Neural cell (in vitro differentiated cells): ENCODE measurements around the gene TMPRSS2. TPM values are rescaled to one million over a fixed set of nuclear protein-coding genes. Genes with fewer than 3 reads are reported as not detected.

Experiments
- H2AFZ ChIP-seq: fragments of 200-600, 300-800 bp; sonication (generic), shearing (Covaris generic); 2 replicates; pipeline ENCODE4 v1.6.0; 2014; ENCODE audit warnings: low read depth, mild to moderate bottlenecking, antibody characterized with exemption, low read length, moderate library complexity
- H3F3A ChIP-seq: fragments of 200-600 bp; shearing (Covaris generic); 2 replicates; pipeline ENCODE4 v1.6.1; 2016; ENCODE audit warnings: mild to moderate bottlenecking, moderate library complexity, mixed read lengths, antibody characterized with exemption, low read length; ENCODE audit not compliant: insufficient read depth, poor library complexity, severe bottlenecking
- H3K27ac ChIP-seq: fragments of 200-600, 300-800 bp; sonication (generic), shearing (Covaris generic); 2 replicates; pipeline ENCODE4 v1.5.1; 2014; ENCODE audit warnings: mild to moderate bottlenecking, low read length, moderate library complexity
- H3K27me3 ChIP-seq: fragments of 300-800, 200-600 bp; sonication (generic), shearing (Covaris generic); 2 replicates; pipeline ENCODE4 v1.6.0; 2014; ENCODE audit warnings: mild to moderate bottlenecking, low read depth, low read length, moderate library complexity; ENCODE audit not compliant: insufficient read depth
- H3K36me3 ChIP-seq: fragments of 300-800, 200-600 bp; sonication (generic), shearing (Covaris generic); 2 replicates; pipeline ENCODE4 v1.5.1; 2014; ENCODE audit warnings: mild to moderate bottlenecking, antibody characterized with exemption, low read length, moderate library complexity; ENCODE audit not compliant: insufficient read depth
- H3K4me2 ChIP-seq: fragments of 300-800, 200-600 bp; sonication (generic), shearing (Covaris generic); 2 replicates; pipeline ENCODE4 v1.6.0; 2014; ENCODE audit warnings: mild to moderate bottlenecking, low read length
- H3K4me3 ChIP-seq: fragments of 300-800, 200-600 bp; sonication (generic), shearing (Covaris generic); 2 replicates; pipeline ENCODE4 v1.5.1; 2014; ENCODE audit warnings: mild to moderate bottlenecking, low read length, moderate library complexity
- H3K79me2 ChIP-seq: fragments of 200-600 bp; shearing (Covaris generic); replicated peaks from 2 replicates; pipeline ENCODE4 v1.6.0; 2014; ENCODE audit warnings: mild to moderate bottlenecking, low read length, moderate library complexity; ENCODE audit not compliant: insufficient read depth
- H3K9ac ChIP-seq: fragments of 300-800, 200-600 bp; sonication (generic), shearing (Covaris generic); 2 replicates; pipeline ENCODE4 v1.6.1; 2016; ENCODE audit warnings: mild to moderate bottlenecking, low read length, mixed read lengths
- H3K9me2 ChIP-seq: fragments of 200-600 bp; shearing (Covaris generic); 2 replicates; pipeline ENCODE4 v1.6.1; 2016; ENCODE audit warnings: mild to moderate bottlenecking, low read length, mixed read lengths; ENCODE audit not compliant: insufficient read depth
- H3K9me3 ChIP-seq: fragments of 200-600, 300-800 bp; sonication (generic), shearing (Covaris generic); 2 replicates; pipeline ENCODE4 v1.6.1; 2016; ENCODE audit warnings: mild to moderate bottlenecking, mixed run types, low read length, moderate library complexity, mixed read lengths
- H4K20me1 ChIP-seq: fragments of 200-600 bp; shearing (Covaris generic); 2 replicates; pipeline ENCODE4 v1.6.1; 2016; ENCODE audit warnings: mild to moderate bottlenecking, mixed run types; ENCODE audit not compliant: insufficient read depth
- CTCF ChIP-seq: fragments of 450-650 bp; IDR thresholded peaks from 2 replicates; pipeline ENCODE4 v1.5.1; 2014; ENCODE audit warnings: antibody characterized with exemption, mild to moderate bottlenecking, moderate library complexity; ENCODE audit not compliant: poor library complexity, severe bottlenecking
- EP300 ChIP-seq: fragments of 450-650 bp; conservative IDR thresholded peaks from 2 replicates; pipeline ENCODE4 v1.6.1; 2014; ENCODE audit warnings: antibody characterized with exemption, mild to moderate bottlenecking, moderate library complexity; ENCODE audit not compliant: poor library complexity, severe bottlenecking
- EZH2 ChIP-seq: fragments of 200-600, 300-800 bp; shearing (Covaris generic), sonication (generic); IDR thresholded peaks from 2 replicates; pipeline ENCODE4 v1.6.1; 2014; ENCODE audit warnings: antibody characterized with exemption, low read length, borderline replicate concordance, mild to moderate bottlenecking; ENCODE audit not compliant: insufficient read depth, poor library complexity, severe bottlenecking
- MXI1 ChIP-seq: fragments of 450-650 bp; conservative IDR thresholded peaks from 2 replicates; pipeline ENCODE4 v1.6.1; 2014; ENCODE audit warnings: antibody characterized with exemption, mild to moderate bottlenecking; ENCODE audit not compliant: poor library complexity, severe bottlenecking
- POLR2AphosphoS5 ChIP-seq: IDR thresholded peaks from 2 replicates; pipeline ENCODE4 v1.6.1; 2012
- RAD21 ChIP-seq: fragments of 450-650 bp; conservative IDR thresholded peaks from 2 replicates; pipeline ENCODE4 v1.6.1; 2014; ENCODE audit warnings: antibody characterized with exemption, mild to moderate bottlenecking, moderate library complexity
- REST ChIP-seq: IDR thresholded peaks from 2 replicates; pipeline ENCODE4 v1.6.1; 2012; ENCODE audit warnings: borderline replicate concordance
- SMC3 ChIP-seq: fragments of 450-650 bp; conservative IDR thresholded peaks from 2 replicates; pipeline ENCODE4 v1.6.1; 2014; ENCODE audit warnings: antibody characterized with exemption, mild to moderate bottlenecking, moderate library complexity; ENCODE audit not compliant: poor library complexity
- TAF1 ChIP-seq: IDR thresholded peaks from 2 replicates; pipeline ENCODE4 v1.6.1; 2012; ENCODE audit warnings: low read depth
- polyA plus RNA-seq: library from polyadenylated mRNA; depleted of rRNA; stranded (reverse); fragments of >200 nt; gene quantifications from 2 replicates; pipeline ENCODE4 v1.2.3, GENCODE V29; 2014

The TMPRSS2 gene
- polyA plus RNA-seq, 1 donor from 2014 or later, result not detected

GRCh38 chr21:41519806-41520559 lies 12.0 kb upstream of the TMPRSS2 start:
- Histone ChIP-seq H3K79me2 (no peaks in the 10 kb centered on the region), H3K4me2 (no peak overlapping the region), H3K9ac (no peak overlapping the region), H3F3A (no peaks in the 10 kb centered on the region), H3K9me3 (no peaks in the 10 kb centered on the region), H2AFZ (no peak overlapping the region), H3K9me2 (no peaks in the 10 kb centered on the region), H3K4me3 (no peak overlapping the region), H4K20me1 (no peaks in the 10 kb centered on the region), H3K36me3 (no peaks in the 10 kb centered on the region), H3K27me3 (no peaks in the 10 kb centered on the region), H3K27ac (no peak overlapping the region)
- TF ChIP-seq EZH2 (no peak), TAF1 (no peak), RAD21 (no peak), POLR2AphosphoS5 (no peak), CTCF (no peak), REST (no peak), MXI1 (no peak), EP300 (no peak), SMC3 (no peak)

- no peak overlapping the region for H3K4me3 ChIP-seq
- H3K79me2 ChIP-seq, result no peaks in the 10 kb centered on the region
- H3K36me3 ChIP-seq, result no peaks in the 10 kb centered on the region
- H3K9ac ChIP-seq, result no peak overlapping the region
- no peak overlapping the region for H3K4me2 ChIP-seq
- H3K9me2 ChIP-seq, result no peaks in the 10 kb centered on the region
- no peaks in the 10 kb centered on the region for H3K9me3 ChIP-seq
- H2AFZ ChIP-seq, result no peak overlapping the region
- H4K20me1 ChIP-seq, result no peaks in the 10 kb centered on the region
- TF ChIP-seq POLR2AphosphoS5, result no peak
- TF ChIP-seq MXI1, result no peak
- TF ChIP-seq CTCF, result no peak
- no peak for TF ChIP-seq SMC3
- TF ChIP-seq EP300, result no peak
- H3K27me3 ChIP-seq, result no peaks in the 10 kb centered on the region
- H3K27ac ChIP-seq, result no peak overlapping the region
- no peaks in the 10 kb centered on the region for H3F3A ChIP-seq
Measured at GRCh38 chr21:41518757-41519156, 10.8 kb upstream of the TMPRSS2 start.
